Left colon (tissue), 2 donors: ENCODE results near the gene LIN28A. TPM values are rescaled to one million over a fixed set of nuclear protein-coding genes. Genes with fewer than 3 reads are reported as not detected.

Experiments
- ATAC-seq: fragments of 200-7000 bp; cut with Tn5 transposase; one replicate; pipeline ENCODE4 v1.9.1; 2020; ENCODE audit warnings: mild to moderate bottlenecking, moderate library complexity
- DNase-seq, 2 donors: peaks; one replicate each; pipeline ENCODE4 v3.0.0-alpha.2; 2020
- intact Hi-C, 2 donors: fragments of 100-400 bp; cut with DNase I in 1 of 2; cut with micrococcal nuclease in 1 of 2; formaldehyde crosslinking; loops; one replicate each; pipeline versions ENCODE4 v1.11.2 to v1.14.0; 2022; cut with DNase I, micrococcal nuclease
- total RNA-seq, 2 donors: library from RNA; stranded (reverse); fragmentation: NEBNext Ultra II Directional; extraction: Animal tissue kit (Norgen Biotek cat#: 25700); gene quantifications; one replicate each; pipeline ENCODE4 v1.2.1, GENCODE V29; 2021
- donor health status: DM: no; HTN: no; CAD: no.
- donor health status: DM: yes; HTN: yes; CAD: no.

LIN28A gene
- total RNA-seq, 2 donors from 2014 or later: not detected

GRCh38 chr1:26472901-26473845 is 62.6 kb downstream of the LIN28A start:
- ATAC-seq: peak; percentile 75
- peak; percentile 95 to 97 for DNase-seq
- intact Hi-C loops: no loop called here

- ATAC-seq (no peak), DNase-seq (no peak)
- intact Hi-C loops: no loop called here
These were observed 64.2 kb downstream of the LIN28A start for GRCh38 chr1:26474818-26475217.

- intact Hi-C loops: no loop called here
- ATAC-seq: no peak
- DNase-seq: no peak
These were observed 65.4 kb downstream of the LIN28A start for GRCh38 chr1:26475989-26476388.

GRCh38 chr1:26476958-26477357 is 66.3 kb downstream of the LIN28A start:
- no peak for DNase-seq
- no peak for ATAC-seq
- intact Hi-C loops: no loop called here

- no peak for DNase-seq
- ATAC-seq: no peak
- intact Hi-C loops: no loop called here
These were observed 67.0 kb downstream of the LIN28A start for GRCh38 chr1:26477446-26478152.

- intact Hi-C loops: no loop called here
- ATAC-seq: no peak
- no peak for DNase-seq
These were observed 67.5 kb downstream of the LIN28A start for GRCh38 chr1:26478159-26478558.

- ATAC-seq: no peak
- DNase-seq: no peak
- intact Hi-C loops: no loop called here
These were observed 68.4 kb downstream of the LIN28A start for GRCh38 chr1:26478988-26479387.

Other genes with a start within 250 kb of the LIN28A start
- gene C1orf232, start 241.9 kb upstream of the LIN28A start, total RNA-seq: not detected
- gene ZNF593, start 240.9 kb upstream of the LIN28A start, total RNA-seq: 10 to 100 TPM; 17.6 to 21.2 TPM
- not detected for gene ZNF593OS, start 239.0 kb upstream of the LIN28A start, total RNA-seq
- gene CNKSR1, start 233.3 kb upstream of the LIN28A start, total RNA-seq: 10 to 100 TPM; 37.3 to 45.6 TPM
- not detected for gene CATSPER4, start 220.2 kb upstream of the LIN28A start, total RNA-seq
- 10 to 100 TPM; 11.4 to 16.7 TPM for gene CEP85, start 176.6 kb upstream of the LIN28A start, total RNA-seq
- 100 to 1,000 TPM; 401 to 409 TPM for gene SH3BGRL3, start 130.7 kb upstream of the LIN28A start, total RNA-seq
- gene UBXN11, start 104.2 kb upstream of the LIN28A start, total RNA-seq: 10 to 100 TPM in 1 of 2 donors, 1 to 10 TPM in 1; 10.0 to 13.4 TPM
- 10 to 100 TPM in 1 of 2 donors, 1 to 10 TPM in 1; 5.7 to 12.9 TPM for gene CD52, start 92.9 kb upstream of the LIN28A start, total RNA-seq
- gene CRYBG2, start 56.7 kb upstream of the LIN28A start, total RNA-seq: 10 to 100 TPM; 21.5 to 69.3 TPM
- gene ZNF683, start 38.1 kb upstream of the LIN28A start, total RNA-seq: not detected
- 100 to 1,000 TPM; 124 to 126 TPM for gene DHDDS, start 21.5 kb downstream of the LIN28A start, total RNA-seq
- gene HMGN2, start 61.6 kb downstream of the LIN28A start, total RNA-seq: 100 to 1,000 TPM; 243 to 270 TPM
- 100 to 1,000 TPM; 173 to 192 TPM for gene RPS6KA1, start 118.9 kb downstream of the LIN28A start, total RNA-seq